NCI-H2029 (cell line): ENCODE results near the gene KRT17.

Experiments
- DNase-seq: peaks from one replicate; lab custom pipeline; 2025; lab: John Stamatoyannopoulos, UW

KRT17 gene

DNA sequence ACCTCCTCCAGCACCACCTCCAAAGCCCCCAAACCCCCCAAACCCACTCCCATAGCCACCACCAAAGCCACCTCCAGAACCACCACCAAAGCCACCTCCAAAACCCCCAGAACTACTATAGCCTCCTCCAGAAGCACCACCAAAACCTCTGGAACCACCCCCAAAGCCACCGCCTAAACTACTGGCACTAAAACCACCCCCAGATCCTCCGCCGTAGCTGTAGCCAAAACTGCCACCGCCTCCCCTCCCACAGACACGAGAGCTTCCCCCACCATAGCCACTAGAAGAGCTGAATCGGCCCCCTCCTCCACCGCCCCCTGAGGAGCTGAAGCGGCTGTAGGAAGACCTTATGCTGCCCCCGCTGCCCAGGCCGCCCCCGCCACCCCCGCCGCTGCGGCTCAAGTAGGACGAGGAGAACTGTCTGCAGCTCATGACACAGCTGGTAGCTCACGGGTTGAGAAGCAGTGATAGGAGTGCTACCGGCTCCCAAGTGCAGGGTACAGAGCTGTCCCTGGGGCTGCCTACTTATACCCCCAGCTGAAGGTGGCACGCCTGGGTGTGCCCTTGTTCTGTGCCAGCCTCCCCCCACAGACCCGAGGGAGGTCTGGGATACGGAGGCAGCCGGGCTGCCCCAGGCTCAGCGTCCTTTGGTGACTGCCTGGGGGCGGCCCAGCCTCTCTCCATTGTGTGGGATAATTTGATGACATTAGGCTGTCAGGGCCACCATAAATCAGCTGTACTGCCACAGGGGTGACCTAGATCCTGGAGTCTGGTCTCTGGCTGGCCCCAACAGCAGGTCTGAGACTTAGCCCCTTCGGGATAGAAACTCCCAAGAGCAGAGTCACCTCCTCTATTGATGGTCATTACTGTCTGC is 52.6 kb downstream of the KRT17 start, which contains the start of gene KRT9:
Gene KRT9, minus strand, starts transcription at position 499 of the 874 bp plus-strand sequence. Its CDS starts 67 bp downstream, at position 432.
- DNase-seq = no peak
